GM21381 (cell line): ENCODE results near the gene OR2F1.
"Not testable (repeated sequence)": the region's sequence is repeated elsewhere in the genome, so short reads cannot be mapped to it uniquely, and the experiment has no call there.

Experiments used
- ATAC-seq: cut with Tn5 transposase; IDR thresholded peaks from one replicate; pipeline ENCODE4 v1.9.1; 2021; ENCODE audit warnings: mild to moderate bottlenecking, moderate library complexity; ENCODE audit not compliant: unreplicated experiment

Gene OR2F1

GRCh38 chr7:144006029-144006691, 51.5 kb downstream of the OR2F1 start:
- ATAC-seq, result no peak

GRCh38 chr7:144006692-144007042, 52.0 kb downstream of the OR2F1 start:
- no peak for ATAC-seq

- ATAC-seq, result no peak
Measured at GRCh38 chr7:144009361-144009760, 54.7 kb downstream of the OR2F1 start.

GRCh38 chr7:144010061-144010460, 55.4 kb downstream of the OR2F1 start:
- ATAC-seq, result not testable (repeated sequence)

GRCh38 chr7:144010821-144011220, 56.2 kb downstream of the OR2F1 start:
- ATAC-seq, result not testable (repeated sequence)

- ATAC-seq, result no peak
Measured at GRCh38 chr7:144011458-144012230, 57.0 kb downstream of the OR2F1 start.
